Keratinocyte (primary cell): ENCODE measurements around the gene FMN2. TPM values are rescaled to one million over a fixed set of nuclear protein-coding genes. Genes with fewer than 3 reads are reported as not detected.
"Not testable (repeated sequence)": the region's sequence is repeated elsewhere in the genome, so short reads cannot be mapped to it uniquely, and the experiment has no call there.

ENCODE experiments used
- DNase-seq: peaks from one replicate; pipeline ENCODE4 v3.0.0-alpha.2; 2011; ENCODE audit warnings: low read depth, missing footprints, low spot score
- FAIRE-seq: peaks from 2 replicates; lab custom pipeline; 2011; peaks lifted over from hg19 to GRCh38; lab: Jason Lieb, UNC
- H2AFZ ChIP-seq: 2 replicates; pipeline ENCODE4 v1.6.0; 2012; ENCODE audit warnings: low read length, control low read depth, inconsistent platforms; ENCODE audit not compliant: control insufficient read depth
- H3K27ac ChIP-seq: 2 replicates; pipeline ENCODE4 v1.5.1; 2011; ENCODE audit warnings: low read length; ENCODE audit not compliant: control insufficient read depth, insufficient read depth
- H3K27me3 ChIP-seq: 3 replicates; pipeline ENCODE4 v1.6.0; 2011; ENCODE audit warnings: low read length; ENCODE audit not compliant: control insufficient read depth, insufficient read depth; ENCODE audit errors: extremely low read depth
- H3K36me3 ChIP-seq, 2 experiments: 2 replicates in 1 of 2; 3 replicates in 1 of 2; pipeline ENCODE4 v1.5.1; 2011; ENCODE audit warnings: low read length in 2 of 2, mild to moderate bottlenecking in 1 of 2; ENCODE audit not compliant: control insufficient read depth in 2 of 2, insufficient read depth in 2 of 2; ENCODE audit errors: extremely low read depth in 1 of 2
- H3K4me1 ChIP-seq: 3 replicates; pipeline ENCODE4 v1.5.1; 2011; ENCODE audit warnings: low read length; ENCODE audit not compliant: control insufficient read depth, insufficient read depth; ENCODE audit errors: extremely low read depth
- H3K4me2 ChIP-seq: 3 replicates; pipeline ENCODE4 v1.6.0; 2011; ENCODE audit warnings: low read depth, low read length; ENCODE audit not compliant: control insufficient read depth, insufficient read depth; ENCODE audit errors: extremely low read depth
- H3K4me3 ChIP-seq, 3 experiments: fragments of 200-600 bp in 1 of 3; sonication (generic) in 1 of 3; 2 replicates in 2 of 3; 3 replicates in 1 of 3; pipeline ENCODE4 v1.5.1; 2011 to 2016; ENCODE audit warnings: low read length in 3 of 3, mild to moderate bottlenecking in 3 of 3, control low read depth in 2 of 3, inconsistent platforms in 1 of 3, low read depth in 1 of 3, mixed read lengths in 1 of 3, mixed run types in 1 of 3, moderate library complexity in 1 of 3; ENCODE audit not compliant: control insufficient read depth in 2 of 3, insufficient read depth in 2 of 3; ENCODE audit errors: extremely low read depth in 1 of 3
- H3K79me2 ChIP-seq: 2 replicates; pipeline ENCODE4 v1.6.0; 2012; ENCODE audit warnings: low read length; ENCODE audit not compliant: control insufficient read depth, insufficient read depth
- H3K9ac ChIP-seq: 3 replicates; pipeline ENCODE4 v1.6.0; 2011; ENCODE audit warnings: low read length; ENCODE audit not compliant: control insufficient read depth, insufficient read depth; ENCODE audit errors: extremely low read depth
- H3K9me1 ChIP-seq: 3 replicates; pipeline ENCODE4 v1.6.0; 2011; ENCODE audit warnings: low read length; ENCODE audit not compliant: control insufficient read depth, insufficient read depth; ENCODE audit errors: extremely low read depth
- H3K9me3 ChIP-seq: 2 replicates; pipeline ENCODE4 v1.5.1; 2012; ENCODE audit warnings: low read depth, low read length; ENCODE audit not compliant: control insufficient read depth
- H4K20me1 ChIP-seq: 3 replicates; pipeline ENCODE4 v1.6.0; 2011; ENCODE audit warnings: low read length; ENCODE audit not compliant: control insufficient read depth, insufficient read depth; ENCODE audit errors: extremely low read depth
- CTCF ChIP-seq, 3 experiments: IDR thresholded peaks in 1 of 3; conservative IDR thresholded peaks in 1 of 3; optimal IDR thresholded peaks in 1 of 3; 2 replicates in 2 of 3; 3 replicates in 1 of 3; pipeline versions ENCODE3 to v1.5.1; 2011; ENCODE audit warnings: low read length in 3 of 3, mild to moderate bottlenecking in 3 of 3, moderate library complexity in 2 of 3, control low read depth in 1 of 3, inconsistent platforms in 1 of 3; ENCODE audit not compliant: insufficient read depth in 2 of 3; ENCODE audit errors: extremely low read depth in 1 of 3
- EZH2 ChIP-seq: IDR thresholded peaks from one replicate; pipeline ENCODE4 v1.6.1; 2012; ENCODE audit warnings: inconsistent platforms, mild to moderate bottlenecking, low read length, moderate library complexity
- dilution Hi-C: fragments of 300-500 bp; cut with MboI; formaldehyde crosslinking; loops from one replicate; pipeline ENCODE4 v1.7.0; 2020; ENCODE audit warnings: low sequenced_read_pairs; ENCODE audit not compliant: extremely low pct_ligation_motif_present
- polyA plus RNA-seq, 5 experiments: library from polyadenylated mRNA; depleted of rRNA in 3 of 5; stranded (reverse) in 3 of 5; stranded (forward) in 1 of 5; unstranded in 1 of 5; fragments of >200 nt; gene quantifications; 1 replicate in 1 of 5; 2 replicates in 3 of 5; 3 replicates in 1 of 5; pipeline versions ENCODE4 v1.2.1 to v1.2.3, GENCODE V29; 2011 to 2012; ENCODE audit warnings: missing spikeins in 2 of 5, low read depth in 1 of 5, low replicate concordance in 1 of 5

FMN2 gene
- polyA plus RNA-seq, 1 donor (not counting 4 experiments of a cell fraction or from before 2014, with no cell fraction given) = not detected

GRCh38 chr1:240178366-240178765, 86.7 kb downstream of the FMN2 start:
- FAIRE-seq = no peak
- dilution Hi-C loops = no loop called here

DNA sequence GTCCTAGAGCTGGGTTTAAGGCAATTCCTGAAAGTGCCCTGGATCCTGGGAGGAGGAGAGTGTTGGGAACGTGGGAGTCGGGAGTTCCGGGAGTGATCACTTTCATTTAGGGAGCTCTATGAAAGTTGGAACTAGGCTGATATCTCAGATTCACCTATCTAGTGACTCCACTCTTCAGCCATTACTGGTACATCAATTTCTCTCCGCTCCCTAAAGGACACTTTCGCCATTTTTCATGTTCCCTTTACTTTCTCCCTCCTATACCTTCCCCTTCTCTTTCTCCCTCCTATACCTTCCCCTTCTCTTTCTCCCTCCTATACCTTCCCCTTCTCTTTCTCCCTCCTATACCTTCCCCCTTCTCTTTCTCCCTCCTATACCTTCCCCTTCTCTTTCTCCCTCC, 93.0 kb downstream of the FMN2 start:
- H3K4me2 ChIP-seq, dilution Hi-C loops, DNase-seq, H3K79me2 ChIP-seq, H3K9me3 ChIP-seq, H4K20me1 ChIP-seq, H3K9me1 ChIP-seq, H3K4me1 ChIP-seq, H3K4me3 ChIP-seq, H3K27me3 ChIP-seq, H3K27ac ChIP-seq, H3K9ac ChIP-seq, FAIRE-seq, H3K36me3 ChIP-seq, H2AFZ ChIP-seq: not testable (repeated sequence)

More at GRCh38 chr1:240178366-240178765, 86.7 kb downstream of the FMN2 start:
- H3K4me3 ChIP-seq = no peak overlapping the region
- no peak for DNase-seq
- no peaks in the 10 kb centered on the region for H3K27me3 ChIP-seq
- H4K20me1 ChIP-seq = no peaks in the 10 kb centered on the region
- H2AFZ ChIP-seq = no peak overlapping the region
- H3K9me1 ChIP-seq = no peaks in the 10 kb centered on the region
- H3K9ac ChIP-seq = no peak overlapping the region
- H3K4me2 ChIP-seq = no peak overlapping the region
- no peak for TF ChIP-seq CTCF (optimal IDR thresholded peaks at IDR 0.05 in 1 of 3, IDR thresholded peaks at IDR 0.05 in 1 of 3, conservative IDR thresholded peaks at IDR 0.05 in 1 of 3; ENCODE audit: extremely low read depth in 1 of 3, insufficient read depth in 2 of 3, low read length in 3 of 3)
- no peak for TF ChIP-seq EZH2
- H3K4me1 ChIP-seq = no peaks in the 10 kb centered on the region
- no peaks in the 10 kb centered on the region for H3K36me3 ChIP-seq
- no peak overlapping the region for H3K27ac ChIP-seq
- H3K9me3 ChIP-seq = no peaks in the 10 kb centered on the region
- no peaks in the 10 kb centered on the region for H3K79me2 ChIP-seq

- H3K9ac ChIP-seq = no peak overlapping the region
- no peaks in the 10 kb centered on the region for H3K27me3 ChIP-seq
- H3K36me3 ChIP-seq = no peaks in the 10 kb centered on the region
- H3K27ac ChIP-seq = no peak overlapping the region
- dilution Hi-C loops = no loop called here
- H3K9me3 ChIP-seq = no peaks in the 10 kb centered on the region
- H3K79me2 ChIP-seq = no peaks in the 10 kb centered on the region
- no peak for DNase-seq
- FAIRE-seq = no peak
- TF ChIP-seq CTCF (optimal IDR thresholded peaks at IDR 0.05 in 1 of 3, IDR thresholded peaks at IDR 0.05 in 1 of 3, conservative IDR thresholded peaks at IDR 0.05 in 1 of 3; ENCODE audit: extremely low read depth in 1 of 3, insufficient read depth in 2 of 3, low read length in 3 of 3) = no peak
- no peak for TF ChIP-seq EZH2
- no peak overlapping the region for H3K4me3 ChIP-seq
- H4K20me1 ChIP-seq = no peaks in the 10 kb centered on the region
- no peak overlapping the region for H2AFZ ChIP-seq
- H3K4me2 ChIP-seq = no peak overlapping the region
- H3K4me1 ChIP-seq = no peaks in the 10 kb centered on the region
- H3K9me1 ChIP-seq = no peaks in the 10 kb centered on the region
These were observed 96.5 kb downstream of the FMN2 start for GRCh38 chr1:240188139-240188538.
